GM15510 (cell line): ENCODE measurements around the gene TFPT.
A peak's percentile ranks its signal among the peaks of the same experiment; 100 is the strongest.

Experiments used
- POLR2A ChIP-seq: IDR thresholded peaks from 3 replicates; pipeline ENCODE4 v1.6.1; 2011; ENCODE audit warnings: borderline replicate concordance; ENCODE audit not compliant: insufficient read length; ENCODE audit errors: extremely low read depth

The TFPT gene, protein sequence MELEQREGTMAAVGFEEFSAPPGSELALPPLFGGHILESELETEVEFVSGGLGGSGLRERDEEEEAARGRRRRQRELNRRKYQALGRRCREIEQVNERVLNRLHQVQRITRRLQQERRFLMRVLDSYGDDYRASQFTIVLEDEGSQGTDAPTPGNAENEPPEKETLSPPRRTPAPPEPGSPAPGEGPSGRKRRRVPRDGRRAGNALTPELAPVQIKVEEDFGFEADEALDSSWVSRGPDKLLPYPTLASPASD

GRCh38 chr19:54115109-54116063 is at the start of gene TFPT, which contains the start of gene PRPF31:
Gene TFPT (minus strand): TSS chr19:54115657. CDS start chr19:54115269, 388 bp downstream.
Gene PRPF31 (plus strand): TSS chr19:54115754. CDS start chr19:54118279, 2,525 bp downstream.
- TF ChIP-seq POLR2A: peak; percentile 71

- TF ChIP-seq POLR2A: no peak
Measured at GRCh38 chr19:54165222-54165621, 49.8 kb upstream of the TFPT start.

- TF ChIP-seq POLR2A: no peak
Measured at GRCh38 chr19:54164369-54165068, 49.1 kb upstream of the TFPT start.

DNA sequence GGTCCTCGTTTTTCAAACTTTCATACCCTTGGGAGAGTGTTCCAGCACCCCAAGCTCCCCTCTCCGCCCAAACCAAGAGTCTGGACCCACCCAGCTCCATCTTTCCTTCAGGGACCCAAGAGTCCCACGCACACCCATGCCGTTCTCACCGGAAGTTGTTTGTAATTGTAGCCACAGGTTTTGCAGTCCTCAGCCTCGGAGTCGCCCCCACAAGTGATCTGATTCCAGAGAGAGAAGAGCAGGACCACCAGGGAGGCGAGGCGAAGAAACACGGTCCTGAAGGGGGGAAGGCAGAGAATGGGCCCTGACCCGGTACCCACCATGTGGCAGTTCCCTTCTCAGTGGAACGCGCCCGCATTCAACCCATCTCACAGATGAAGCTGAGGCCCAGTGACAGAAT is 47.4 kb upstream of the TFPT start:
- TF ChIP-seq POLR2A: no peak

DNA sequence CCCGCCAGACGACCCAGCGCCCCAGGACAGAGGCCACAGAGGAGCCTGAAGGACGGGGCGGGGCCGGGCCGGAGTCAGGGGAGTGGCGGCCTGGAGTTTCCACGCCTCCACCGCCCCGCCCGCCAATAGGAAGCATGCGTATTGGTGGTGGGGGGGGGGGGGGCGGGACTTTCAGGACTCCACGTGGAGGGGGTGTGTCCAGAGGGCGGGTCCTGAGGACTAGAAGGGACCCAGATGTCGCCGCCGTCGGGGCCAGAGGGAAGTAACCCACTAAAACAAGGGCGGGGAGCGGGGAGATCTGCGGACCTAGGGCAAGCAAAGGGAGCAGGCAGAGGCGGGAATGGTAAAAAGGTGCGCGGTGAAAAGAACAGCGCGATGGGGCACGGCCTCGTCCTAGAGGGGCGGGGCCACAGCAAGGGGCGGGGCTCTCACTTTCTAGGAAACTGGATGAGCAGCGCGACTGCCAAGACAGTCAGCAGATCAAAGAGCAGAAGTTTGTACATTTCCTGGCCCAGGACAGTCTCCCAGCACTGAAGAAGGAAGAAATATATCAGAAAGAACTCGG is 46.9 kb upstream of the TFPT start:
- TF ChIP-seq POLR2A: no peak

DNA sequence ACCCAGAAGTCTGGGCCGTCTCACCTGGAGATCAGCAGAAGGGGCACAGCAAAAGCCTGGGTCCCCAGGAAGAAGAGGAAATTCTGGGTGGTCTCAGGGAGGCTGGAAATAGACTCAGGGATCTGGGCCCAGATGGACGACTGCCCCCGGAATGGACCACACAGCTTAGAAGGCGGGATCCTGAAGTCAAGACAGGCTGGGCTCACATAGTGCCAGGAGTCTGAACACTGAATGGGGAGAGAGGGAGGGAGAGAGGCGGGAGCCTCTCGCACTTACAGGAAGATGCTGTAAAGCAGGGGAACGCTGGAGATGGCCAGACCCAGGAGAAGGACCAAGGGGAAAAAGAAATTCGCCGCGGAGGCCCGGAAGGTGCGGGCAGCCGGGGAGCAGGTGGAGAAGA is 45.4 kb upstream of the TFPT start:
- no peak for TF ChIP-seq POLR2A

- TF ChIP-seq POLR2A: no peak
Measured at GRCh38 chr19:54160182-54160811, 44.8 kb upstream of the TFPT start.

DNA sequence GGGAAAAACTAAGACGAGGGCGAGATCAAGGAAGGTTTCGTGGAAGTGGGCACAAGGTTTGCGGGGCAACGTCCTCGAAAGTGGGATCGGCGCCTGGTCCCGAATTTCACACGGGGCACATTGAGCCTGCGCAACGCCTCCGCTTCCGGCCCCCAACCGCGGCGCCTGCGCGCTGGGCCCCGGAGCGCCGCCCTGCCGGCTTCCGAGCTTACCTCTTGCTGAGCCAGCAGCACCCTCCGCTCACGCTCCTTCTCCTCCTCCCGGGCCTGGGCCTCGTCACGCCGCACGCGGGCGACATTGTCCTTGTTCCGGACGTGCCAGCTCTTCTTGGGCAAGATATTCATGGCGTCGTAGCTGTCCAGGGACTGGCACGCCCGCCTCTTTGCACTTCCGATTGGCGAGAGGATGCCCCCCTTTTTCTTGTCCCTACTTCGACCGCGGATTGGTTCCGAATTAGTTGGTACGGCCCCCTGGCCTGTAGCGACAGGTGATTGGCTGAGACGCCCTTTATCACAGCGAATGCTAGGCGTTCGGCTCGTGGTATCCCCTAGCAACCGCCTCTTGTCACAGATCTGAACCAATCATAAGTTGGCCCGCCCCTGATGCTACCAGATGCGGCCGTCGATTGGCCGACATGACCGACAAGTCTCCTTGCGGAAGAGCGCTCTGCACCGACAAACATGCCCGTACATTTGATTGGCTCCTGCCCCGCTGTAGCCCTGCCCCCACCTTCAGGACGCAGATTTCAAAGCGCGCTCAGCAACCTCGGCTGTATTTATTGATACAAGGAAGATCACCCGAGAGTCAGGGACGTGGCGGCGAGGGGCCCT is 44.1 kb upstream of the TFPT start, which contains the start of gene LENG1:
Gene LENG1 (minus strand): TSS at position 370 of the 830 bp plus-strand sequence. CDS start 26 bp downstream, at position 344.
- peak; percentile 80 for TF ChIP-seq POLR2A

DNA sequence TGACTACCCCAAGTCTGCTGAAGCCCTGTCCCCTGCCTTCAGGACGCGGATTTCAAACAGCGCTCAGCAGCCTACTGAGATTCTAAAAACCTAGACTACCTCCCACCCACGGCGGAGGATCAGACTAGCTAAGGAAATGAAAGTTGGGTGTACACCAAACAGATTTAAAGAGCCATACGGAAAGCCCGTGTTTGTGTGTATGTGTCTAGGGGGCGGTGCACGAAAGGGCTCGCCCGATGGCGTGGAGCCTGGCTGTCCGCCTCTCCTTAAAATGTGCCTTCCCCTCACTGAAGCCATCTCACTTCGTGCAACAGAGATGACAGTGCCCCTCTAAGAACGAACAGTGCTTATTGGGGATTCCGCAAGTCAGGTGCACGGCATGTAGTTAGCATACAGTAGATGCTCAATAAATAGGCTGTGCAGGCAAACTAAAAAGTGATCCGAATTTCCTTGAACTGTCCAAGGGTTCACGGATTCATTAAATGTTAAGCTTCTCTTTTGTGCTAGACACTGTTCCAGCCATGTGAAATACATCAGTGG is 43.4 kb upstream of the TFPT start:
- no peak for TF ChIP-seq POLR2A

DNA sequence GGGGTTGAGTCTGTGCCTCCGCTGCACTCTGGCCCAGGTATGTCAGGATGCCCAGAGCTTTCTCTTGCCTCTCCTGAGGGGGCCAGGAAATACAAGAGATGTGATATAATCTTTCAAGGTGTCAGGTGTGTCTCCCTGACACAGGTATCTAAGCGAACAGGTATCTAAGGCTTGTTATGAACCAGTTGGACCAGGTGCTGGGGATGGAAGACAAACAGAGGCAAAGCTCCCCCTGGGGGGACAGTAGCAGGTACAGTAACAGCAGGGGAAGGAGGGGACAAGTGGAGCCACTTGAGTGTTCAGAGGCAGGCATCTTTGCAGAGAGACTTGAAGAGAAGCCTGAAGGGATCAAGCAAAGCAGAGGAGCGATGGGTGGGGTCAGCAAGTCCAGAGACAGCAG is 41.5 kb upstream of the TFPT start:
- TF ChIP-seq POLR2A: no peak

- peak; percentile 21 for TF ChIP-seq POLR2A
Measured at GRCh38 chr19:54156490-54156889, 41.0 kb upstream of the TFPT start.

GRCh38 chr19:54155694-54156093 is 40.2 kb upstream of the TFPT start:
- no peak for TF ChIP-seq POLR2A
